ENCODE measurements around the gene SLC31A1.

The SLC31A1 gene

DNA sequence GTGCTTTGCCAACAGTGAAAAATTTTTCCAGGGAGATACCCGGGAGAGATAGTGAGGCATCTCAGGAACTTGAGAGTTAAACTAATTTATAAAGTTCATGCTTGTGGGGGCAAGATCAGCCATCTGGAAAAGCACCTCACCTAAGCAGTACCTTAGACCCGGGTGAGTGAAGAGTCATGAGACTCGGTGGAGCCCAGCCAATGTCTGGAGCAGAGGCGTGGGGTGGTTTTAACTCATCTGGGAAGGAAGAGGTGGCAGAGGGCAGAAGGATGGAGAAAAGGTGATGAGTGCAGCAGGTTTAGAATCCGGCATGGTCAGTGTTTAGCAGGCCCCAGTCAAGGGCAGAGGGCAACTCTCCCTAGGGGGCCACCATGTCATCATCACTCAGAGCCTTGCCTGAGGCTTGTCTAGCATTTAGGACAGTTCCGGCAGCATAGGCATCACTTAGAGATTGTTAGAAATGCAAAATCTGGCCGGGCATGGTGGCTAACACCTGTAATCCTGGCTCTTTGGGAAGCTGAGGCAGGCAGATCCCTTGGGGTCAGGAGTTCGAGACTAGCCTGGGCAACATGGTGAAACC, 86.1 kb downstream of the SLC31A1 start:
- no peak for DNase-seq (ENCODE audit: low read depth)

DNA sequence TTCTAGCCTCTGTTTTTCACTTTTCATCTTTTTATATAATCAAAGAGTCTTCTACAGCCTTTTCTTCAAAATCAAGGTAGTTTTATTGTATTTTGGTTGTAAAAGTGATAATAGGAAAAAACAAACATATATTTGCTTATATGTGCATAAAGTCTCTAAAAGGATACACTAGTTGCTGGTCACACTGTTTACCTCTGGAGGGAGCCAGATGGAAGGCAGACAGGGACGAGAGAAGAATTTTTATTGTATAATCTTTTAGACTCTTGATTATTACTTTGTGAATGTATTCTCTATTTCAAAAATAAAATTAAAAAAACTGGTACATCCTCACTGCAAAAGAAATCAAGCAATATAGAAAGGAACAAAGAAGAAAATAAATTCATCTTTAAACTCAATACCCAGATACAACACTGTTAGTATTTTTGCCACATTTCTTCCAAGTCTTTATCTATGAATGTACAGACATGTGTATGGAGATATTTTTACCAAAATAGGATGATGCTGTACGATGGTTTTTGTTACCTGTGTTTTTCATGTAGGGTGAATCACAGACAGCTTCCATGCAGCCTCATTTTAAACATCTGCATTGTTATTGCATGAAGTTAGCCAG, 88.0 kb downstream of the SLC31A1 start:
- DNase-seq (ENCODE audit: low read depth), result peak; percentile 42

DNA sequence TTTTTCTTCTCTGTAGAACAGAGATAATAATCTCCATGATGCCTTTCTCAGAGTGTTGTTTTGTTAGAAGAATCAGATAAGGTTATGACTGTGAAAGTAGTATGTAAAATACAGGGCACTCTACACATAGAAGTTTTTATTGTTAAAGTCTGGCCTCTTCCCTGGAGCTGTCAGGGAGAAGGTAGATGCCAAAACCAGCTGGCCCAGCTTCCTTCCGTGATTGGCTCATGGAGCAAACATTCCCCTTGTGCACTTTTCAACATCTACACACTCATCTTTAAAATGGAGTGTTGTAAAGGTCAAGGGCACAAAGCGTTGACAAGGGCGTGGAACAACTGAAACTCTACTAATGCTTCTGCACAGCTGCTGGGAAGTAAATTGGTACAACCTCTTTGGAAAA, 89.2 kb downstream of the SLC31A1 start:
- DNase-seq (ENCODE audit: low read depth), result no peak

DNA sequence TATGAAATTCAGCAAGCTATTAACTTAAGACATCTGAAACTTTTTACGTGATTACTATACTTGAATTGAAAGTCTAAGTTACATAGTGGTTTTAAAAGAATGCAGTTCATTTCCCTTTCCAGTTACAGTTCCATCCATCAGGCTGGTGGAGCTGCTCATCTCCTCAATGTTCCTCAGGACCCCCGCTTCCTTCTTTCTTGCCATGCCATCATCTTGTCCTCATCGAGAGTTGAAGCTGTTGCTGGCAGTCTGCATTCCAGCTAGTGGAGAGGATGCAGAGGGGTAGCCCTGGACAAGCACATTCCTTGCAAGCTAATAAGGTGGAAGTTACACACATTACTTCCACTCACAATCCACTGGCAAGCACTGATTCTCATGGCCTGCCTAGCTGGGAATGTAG, 90.6 kb downstream of the SLC31A1 start:
- DNase-seq (ENCODE audit: low read depth), result no peak

DNA sequence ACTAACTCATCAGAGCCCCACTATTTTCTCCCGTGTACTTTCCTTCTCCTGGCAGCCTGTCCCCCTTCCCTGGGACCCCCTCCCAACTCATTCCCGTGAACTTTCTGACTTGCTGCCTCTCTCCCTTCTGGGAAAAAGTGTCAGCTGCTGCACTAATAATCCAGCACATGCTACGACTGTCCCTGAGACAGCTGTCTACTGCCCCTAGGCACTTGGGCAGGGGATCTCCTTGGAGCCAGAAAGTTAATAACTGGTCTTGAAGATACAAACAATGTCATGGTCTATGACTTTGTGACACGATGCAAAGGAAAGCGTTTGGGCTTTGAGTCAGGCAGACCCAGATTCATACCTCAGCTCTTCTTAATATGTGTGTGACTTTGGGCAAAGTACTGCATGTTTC, 91.9 kb downstream of the SLC31A1 start:
- DNase-seq (ENCODE audit: low read depth), result no peak

Data from amniotic epithelial cell (primary cell).